Measurements from ENCODE around the gene FOXP1. TPM values are rescaled to one million over a fixed set of nuclear protein-coding genes. Genes with fewer than 3 reads are reported as not detected.

Gene FOXP1
- total and polyA plus RNA-seq, 9 of the 15 experiments (the other 6 are each of a cell fraction or from before 2014, with no cell fraction given), result 7.7 to 34.5 (median 13.7) TPM

DNA sequence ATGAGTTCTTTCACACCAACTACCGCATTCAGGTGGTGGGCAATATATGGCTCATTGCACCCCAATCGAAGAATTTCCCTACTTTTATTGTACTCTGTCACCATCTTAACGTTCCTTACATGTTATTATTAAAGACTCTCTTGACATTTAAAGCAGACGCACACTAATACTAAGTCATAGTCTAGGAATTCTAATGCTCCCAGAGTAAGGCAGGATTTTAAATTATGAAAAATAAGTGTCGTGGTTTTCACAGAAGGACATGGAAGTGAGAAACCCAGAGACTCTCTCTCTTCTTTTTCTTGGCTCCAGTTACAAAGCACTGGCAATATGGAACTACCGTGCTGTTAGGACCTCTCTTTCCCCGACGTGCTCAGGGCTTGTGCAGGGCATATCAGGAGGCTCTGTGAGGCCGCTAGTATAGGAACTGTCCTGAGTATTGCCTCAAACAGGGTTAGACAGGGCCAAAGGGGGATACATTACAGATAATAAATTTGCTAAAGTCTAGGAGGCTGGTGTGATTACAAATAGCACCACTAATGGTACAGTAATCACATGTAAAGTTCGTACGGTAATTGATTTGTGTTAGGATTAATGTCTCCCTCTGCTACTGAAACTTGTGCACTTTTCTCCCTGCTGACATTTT is 590.8 kb downstream of the FOXP1 start:
- POLR2A ChIA-PET, result no interaction called here

More for the DNA sequence above, 590.8 kb downstream of the FOXP1 start:
- Histone ChIP-seq H3K36me3 (ENCODE audit: control insufficient read depth, insufficient read depth, low read length) (peaks cover 42% of the 10 kb centered on the region; the same call in 2 of the 3 replicates), H3K4me2 (ENCODE audit: insufficient read depth, low read length) (no peak overlapping the region), H2AFZ (ENCODE audit: low read depth, low read length) (no peak overlapping the region), H3K79me2 (ENCODE audit: control insufficient read depth, insufficient read depth, low read length) (no peaks in the 10 kb centered on the region), H3K9ac (ENCODE audit: insufficient read depth in 1 of 2, low read depth in 2 of 2, low read length in 2 of 2) (no peak overlapping the region), H4K20me1 (replicated peaks; ENCODE audit: control insufficient read depth, insufficient read depth, low read length) (no peaks in the 10 kb centered on the region), H3K9me1 (ENCODE audit: control insufficient read depth, insufficient read depth, low read length) (no peaks in the 10 kb centered on the region), H3K4me3 (no peak overlapping the region), H3K9me3 (replicated peaks; ENCODE audit: control insufficient read depth, insufficient read depth, low read depth, low read length) (no peaks in the 10 kb centered on the region), H3K27me3 (ENCODE audit: control insufficient read depth in 2 of 2, insufficient read depth in 2 of 2, low read length in 2 of 2) (no peaks in the 10 kb centered on the region), H3K4me1 (replicated peaks in 1 of 2; ENCODE audit: control insufficient read depth in 2 of 2, insufficient read depth in 2 of 2, low read length in 2 of 2) (no peaks in the 10 kb centered on the region), H3K27ac (ENCODE audit: extremely low read depth, low read depth, low read length) (no peak overlapping the region)
- ATAC-seq (no peak), FAIRE-seq (no peak), DNase-seq (ENCODE audit: extremely low read depth in 1 of 4, low spot score in 3 of 4) (no peak)
- TF ChIP-seq CXXC5 (CRISPR knock-in tag; IDR thresholded peaks at IDR 0.05), result no peak
- TF ChIP-seq, protein P1, sequence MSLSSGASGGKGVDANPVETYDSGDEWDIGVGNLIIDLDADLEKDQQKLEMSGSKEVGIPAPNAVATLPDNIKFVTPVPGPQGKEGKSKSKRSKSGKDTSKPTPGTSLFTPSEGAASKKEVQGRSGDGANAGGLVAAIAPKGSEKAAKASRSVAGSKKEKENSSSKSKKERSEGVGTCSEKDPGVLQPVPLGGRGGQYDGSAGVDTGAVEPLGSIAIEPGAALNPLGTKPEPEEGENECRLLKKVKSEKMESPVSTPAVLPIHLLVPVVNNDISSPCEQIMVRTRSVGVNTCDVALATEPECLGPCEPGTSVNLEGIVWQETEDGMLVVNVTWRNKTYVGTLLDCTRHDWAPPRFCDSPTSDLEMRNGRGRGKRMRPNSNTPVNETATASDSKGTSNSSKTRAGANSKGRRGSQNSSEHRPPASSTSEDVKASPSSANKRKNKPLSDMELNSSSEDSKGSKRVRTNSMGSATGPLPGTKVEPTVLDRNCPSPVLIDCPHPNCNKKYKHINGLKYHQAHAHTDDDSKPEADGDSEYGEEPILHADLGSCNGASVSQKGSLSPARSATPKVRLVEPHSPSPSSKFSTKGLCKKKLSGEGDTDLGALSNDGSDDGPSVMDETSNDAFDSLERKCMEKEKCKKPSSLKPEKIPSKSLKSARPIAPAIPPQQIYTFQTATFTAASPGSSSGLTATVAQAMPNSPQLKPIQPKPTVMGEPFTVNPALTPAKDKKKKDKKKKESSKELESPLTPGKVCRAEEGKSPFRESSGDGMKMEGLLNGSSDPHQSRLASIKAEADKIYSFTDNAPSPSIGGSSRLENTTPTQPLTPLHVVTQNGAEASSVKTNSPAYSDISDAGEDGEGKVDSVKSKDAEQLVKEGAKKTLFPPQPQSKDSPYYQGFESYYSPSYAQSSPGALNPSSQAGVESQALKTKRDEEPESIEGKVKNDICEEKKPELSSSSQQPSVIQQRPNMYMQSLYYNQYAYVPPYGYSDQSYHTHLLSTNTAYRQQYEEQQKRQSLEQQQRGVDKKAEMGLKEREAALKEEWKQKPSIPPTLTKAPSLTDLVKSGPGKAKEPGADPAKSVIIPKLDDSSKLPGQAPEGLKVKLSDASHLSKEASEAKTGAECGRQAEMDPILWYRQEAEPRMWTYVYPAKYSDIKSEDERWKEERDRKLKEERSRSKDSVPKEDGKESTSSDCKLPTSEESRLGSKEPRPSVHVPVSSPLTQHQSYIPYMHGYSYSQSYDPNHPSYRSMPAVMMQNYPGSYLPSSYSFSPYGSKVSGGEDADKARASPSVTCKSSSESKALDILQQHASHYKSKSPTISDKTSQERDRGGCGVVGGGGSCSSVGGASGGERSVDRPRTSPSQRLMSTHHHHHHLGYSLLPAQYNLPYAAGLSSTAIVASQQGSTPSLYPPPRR (CRISPR knock-in tag; IDR thresholded peaks at IDR 0.05; ENCODE audit: borderline replicate concordance), result no peak
- no peak for TF ChIP-seq CBX5 (IDR thresholded peaks at IDR 0.05; ENCODE audit: borderline replicate concordance, low read depth)
- TF ChIP-seq TRIM24 (IDR thresholded peaks at IDR 0.05), result no peak
- TF ChIP-seq MYNN (IDR thresholded peaks at IDR 0.05), result no peak
- no peak for TF ChIP-seq MYNN (CRISPR knock-in tag; IDR thresholded peaks at IDR 0.05)
- TF ChIP-seq ZNF165 (CRISPR knock-in tag; IDR thresholded peaks at IDR 0.05; ENCODE audit: borderline replicate concordance), result no peak
- TF ChIP-seq GTF2F1 (IDR thresholded peaks at IDR 0.05; ENCODE audit: low read depth, low read length), result no peak
- no peak for TF ChIP-seq CREB3 (tag; conservative IDR thresholded peaks at IDR 0.05; ENCODE audit: low read depth)
- no peak for TF ChIP-seq JUN (IDR thresholded peaks at IDR 0.05; ENCODE audit: borderline replicate concordance, low read depth, low read length)
- TF ChIP-seq JUN (CRISPR knock-in tag; IDR thresholded peaks at IDR 0.05; ENCODE audit: borderline replicate concordance), result no peak
- TF ChIP-seq ZSCAN32 (CRISPR knock-in tag; IDR thresholded peaks at IDR 0.05), result no peak
- TF ChIP-seq XRCC3 (IDR thresholded peaks at IDR 0.05), result no peak
- TF ChIP-seq MAFG (tag; conservative IDR thresholded peaks at IDR 0.05), result no peak
- TF ChIP-seq TEAD1 (CRISPR knock-in tag; IDR thresholded peaks at IDR 0.05), result no peak
- TF ChIP-seq PCBP1 (IDR thresholded peaks at IDR 0.05; ENCODE audit: low read depth, low read length, poor library complexity, severe bottlenecking), result no peak
- TF ChIP-seq MAFK (IDR thresholded peaks at IDR 0.05; ENCODE audit: low read length), result no peak
- no peak for TF ChIP-seq ZNF41 (CRISPR knock-in tag; conservative IDR thresholded peaks at IDR 0.05)
- TF ChIP-seq SMARCC2 (IDR thresholded peaks at IDR 0.05; ENCODE audit: low read depth), result no peak
- TF ChIP-seq RCOR1 (IDR thresholded peaks at IDR 0.05; ENCODE audit: borderline replicate concordance in 1 of 2, low read depth in 2 of 2, low read length in 2 of 2), result no peak
- BruUV-seq (replicated peaks), result no TSS peak
- WGBS (ENCODE audit: insufficient coverage, low coverage, missing lambda C conversion rate), result 82% methylated on average over 11 of the region's 11 CpGs
- in situ Hi-C loops (cut with MboI), result no loop called here
- CTCF ChIA-PET (ENCODE audit: low intra/inter-chr PET ratio), result no interaction called here
- intact Hi-C loops (cut with micrococcal nuclease), result no loop called here
